Measurements from ENCODE around the gene TTC23L.

Gene TTC23L

DNA sequence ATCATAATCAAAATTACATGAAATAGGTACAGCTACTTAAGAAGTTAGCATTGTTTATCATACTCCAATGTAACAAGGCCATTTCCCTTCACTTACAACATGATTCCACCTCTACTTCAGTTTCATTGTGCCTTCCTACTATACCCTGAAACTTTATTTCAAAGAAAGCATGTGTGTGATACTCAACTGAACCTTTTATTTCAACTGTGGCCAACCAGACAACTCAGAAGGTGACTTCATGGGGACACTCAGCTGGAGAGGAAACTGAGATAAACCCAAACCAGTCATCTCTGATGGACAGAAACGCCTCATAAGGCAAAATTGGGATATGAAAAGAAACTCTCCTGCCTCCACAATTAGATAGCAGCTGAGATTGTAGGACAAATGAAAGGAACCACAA is 5.9 kb upstream of the TTC23L start:
- Histone ChIP-seq H2AFZ (ENCODE audit: low read length, unreplicated experiment) (no peak overlapping the region), H3K4me3 (ENCODE audit: low read depth, low read length) (no peak overlapping the region), H3K27me3 (ENCODE audit: insufficient read depth, low read length) (no peaks in the 10 kb centered on the region), H3K36me3 (ENCODE audit: insufficient read depth, low read length) (peaks cover 20% of the 10 kb centered on the region; the same call in 1 of the 2 replicates), H3K79me2 (ENCODE audit: control insufficient read depth, insufficient read depth, low read length, unreplicated experiment) (no peaks in the 10 kb centered on the region), H3K4me1 (ENCODE audit: control insufficient read depth, insufficient read depth, low read length, unreplicated experiment) (no peaks in the 10 kb centered on the region), H3K27ac (ENCODE audit: low read depth, low read length) (no peak overlapping the region)

- Histone ChIP-seq H3K4me1 (ENCODE audit: control insufficient read depth, insufficient read depth, low read length, unreplicated experiment) (no peaks in the 10 kb centered on the region), H3K36me3 (ENCODE audit: insufficient read depth, low read length) (peaks cover 19% of the 10 kb centered on the region; the same call in 1 of the 2 replicates), H3K4me3 (ENCODE audit: low read depth, low read length) (no peak overlapping the region), H3K79me2 (ENCODE audit: control insufficient read depth, insufficient read depth, low read length, unreplicated experiment) (no peaks in the 10 kb centered on the region), H3K27me3 (ENCODE audit: insufficient read depth, low read length) (no peaks in the 10 kb centered on the region), H2AFZ (ENCODE audit: low read length, unreplicated experiment) (no peak overlapping the region), H3K27ac (ENCODE audit: low read depth, low read length) (no peak overlapping the region)
These were observed 4.8 kb upstream of the TTC23L start for GRCh38 chr5:34833976-34834793.

- no peaks in the 10 kb centered on the region for H3K27me3 ChIP-seq (ENCODE audit: insufficient read depth, low read length)
- no peaks in the 10 kb centered on the region for H3K4me1 ChIP-seq (ENCODE audit: control insufficient read depth, insufficient read depth, low read length, unreplicated experiment)
- 0 out of 2 replicates have a peak, but pooled peaks cover 16% of the 10 kb centered on the region for H3K36me3 ChIP-seq (ENCODE audit: insufficient read depth, low read length)
- H3K79me2 ChIP-seq (ENCODE audit: control insufficient read depth, insufficient read depth, low read length, unreplicated experiment), result no peaks in the 10 kb centered on the region
- H3K27ac ChIP-seq (ENCODE audit: low read depth, low read length), result no peak overlapping the region
- H3K4me3 ChIP-seq (ENCODE audit: low read depth, low read length), result no peak overlapping the region
- no peak overlapping the region for H2AFZ ChIP-seq (ENCODE audit: low read length, unreplicated experiment)
These were observed 4.2 kb upstream of the TTC23L start for GRCh38 chr5:34834794-34835089.

- H3K79me2 ChIP-seq (ENCODE audit: control insufficient read depth, insufficient read depth, low read length, unreplicated experiment), result no peaks in the 10 kb centered on the region
- H3K36me3 ChIP-seq (ENCODE audit: insufficient read depth, low read length), result 0 out of 2 replicates have a peak, but pooled peaks cover 13% of the 10 kb centered on the region
- no peaks in the 10 kb centered on the region for H3K27me3 ChIP-seq (ENCODE audit: insufficient read depth, low read length)
- H2AFZ ChIP-seq (ENCODE audit: low read length, unreplicated experiment), result no peak overlapping the region
- no peak overlapping the region for H3K4me3 ChIP-seq (ENCODE audit: low read depth, low read length)
- no peak overlapping the region for H3K27ac ChIP-seq (ENCODE audit: low read depth, low read length)
- no peaks in the 10 kb centered on the region for H3K4me1 ChIP-seq (ENCODE audit: control insufficient read depth, insufficient read depth, low read length, unreplicated experiment)
These were observed 3.3 kb upstream of the TTC23L start for GRCh38 chr5:34835664-34836063.

DNA sequence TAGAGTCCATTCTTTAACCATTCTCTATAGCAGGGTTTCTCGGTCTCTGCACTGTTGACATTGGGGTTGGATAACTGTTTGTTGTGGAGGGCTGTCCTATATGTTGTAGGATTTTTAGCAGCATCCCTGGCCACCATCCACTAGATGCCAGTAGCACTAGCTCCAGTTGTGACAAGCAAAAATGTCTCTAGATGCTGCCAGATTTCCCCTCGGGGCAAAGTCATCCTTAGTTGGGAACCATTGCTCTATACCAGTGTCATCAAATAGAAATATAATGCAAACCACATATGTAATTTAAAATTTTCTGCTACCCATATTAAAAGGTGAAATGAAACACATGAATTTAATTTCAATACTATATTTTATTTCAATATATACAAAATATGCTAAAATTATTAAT is 2.9 kb downstream of the TTC23L start:
- no peaks in the 10 kb centered on the region for H3K27me3 ChIP-seq (ENCODE audit: insufficient read depth, low read length)
- H3K4me1 ChIP-seq (ENCODE audit: control insufficient read depth, insufficient read depth, low read length, unreplicated experiment), result no peaks in the 10 kb centered on the region
- H3K36me3 ChIP-seq (ENCODE audit: insufficient read depth, low read length), result no peaks in the 10 kb centered on the region
- no peak overlapping the region for H3K4me3 ChIP-seq (ENCODE audit: low read depth, low read length)
- no peak overlapping the region for H3K27ac ChIP-seq (ENCODE audit: low read depth, low read length)
- no peaks in the 10 kb centered on the region for H3K79me2 ChIP-seq (ENCODE audit: control insufficient read depth, insufficient read depth, low read length, unreplicated experiment)
- no peak overlapping the region for H2AFZ ChIP-seq (ENCODE audit: low read length, unreplicated experiment)

DNA sequence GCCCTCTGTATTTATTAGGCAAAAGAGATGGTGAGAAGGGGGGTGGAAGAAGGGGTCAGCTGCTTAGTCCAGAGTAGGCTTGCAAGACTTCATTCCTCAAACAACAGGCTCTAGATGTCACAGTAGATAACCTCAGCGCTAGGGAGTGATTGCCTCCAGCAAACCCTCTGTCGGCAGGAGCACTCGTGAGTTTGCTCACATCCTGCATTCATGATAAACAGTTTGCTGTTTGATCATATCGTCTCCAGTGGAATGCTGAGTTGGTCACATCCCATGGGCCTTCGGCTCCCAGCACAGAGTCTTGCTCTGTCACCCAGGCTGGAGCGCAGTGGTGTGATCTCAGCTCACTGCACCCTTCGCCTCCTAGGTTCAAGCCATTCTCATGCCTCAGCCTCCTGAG is 3.6 kb downstream of the TTC23L start:
- no peak overlapping the region for H2AFZ ChIP-seq (ENCODE audit: low read length, unreplicated experiment)
- no peak overlapping the region for H3K27ac ChIP-seq (ENCODE audit: low read depth, low read length)
- H3K4me1 ChIP-seq (ENCODE audit: control insufficient read depth, insufficient read depth, low read length, unreplicated experiment), result no peaks in the 10 kb centered on the region
- no peak overlapping the region for H3K4me3 ChIP-seq (ENCODE audit: low read depth, low read length)
- H3K79me2 ChIP-seq (ENCODE audit: control insufficient read depth, insufficient read depth, low read length, unreplicated experiment), result no peaks in the 10 kb centered on the region
- no peaks in the 10 kb centered on the region for H3K27me3 ChIP-seq (ENCODE audit: insufficient read depth, low read length)
- H3K36me3 ChIP-seq (ENCODE audit: insufficient read depth, low read length), result no peaks in the 10 kb centered on the region

DNA sequence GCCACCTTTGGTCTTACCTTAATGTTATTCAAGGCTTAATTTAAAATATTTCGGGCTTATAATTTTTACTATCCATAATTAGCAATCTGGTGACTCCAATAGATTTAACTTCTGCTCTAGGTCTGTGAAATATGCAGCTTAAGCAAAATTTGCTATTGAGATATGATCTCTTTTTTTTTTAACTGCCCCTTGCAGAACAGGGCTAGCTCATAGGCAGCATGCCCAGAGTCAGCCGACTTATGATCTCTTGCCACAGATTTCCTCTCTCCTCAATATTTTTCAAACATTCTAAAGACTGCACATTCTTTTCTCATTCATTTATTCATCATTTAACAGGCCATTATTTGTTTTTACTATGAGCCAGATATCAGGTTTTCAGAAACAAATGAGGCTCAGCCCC is 4.5 kb downstream of the TTC23L start:
- Histone ChIP-seq H3K36me3 (ENCODE audit: insufficient read depth, low read length) (no peaks in the 10 kb centered on the region), H3K27ac (ENCODE audit: low read depth, low read length) (no peak overlapping the region), H3K79me2 (ENCODE audit: control insufficient read depth, insufficient read depth, low read length, unreplicated experiment) (no peaks in the 10 kb centered on the region), H3K4me3 (ENCODE audit: low read depth, low read length) (no peak overlapping the region), H3K27me3 (ENCODE audit: insufficient read depth, low read length) (no peaks in the 10 kb centered on the region), H3K4me1 (ENCODE audit: control insufficient read depth, insufficient read depth, low read length, unreplicated experiment) (no peaks in the 10 kb centered on the region), H2AFZ (ENCODE audit: low read length, unreplicated experiment) (no peak overlapping the region)

GRCh38 chr5:34844106-34844505 is 5.1 kb downstream of the TTC23L start:
- Histone ChIP-seq H3K27me3 (ENCODE audit: insufficient read depth, low read length) (no peaks in the 10 kb centered on the region), H3K4me1 (ENCODE audit: control insufficient read depth, insufficient read depth, low read length, unreplicated experiment) (no peaks in the 10 kb centered on the region), H2AFZ (ENCODE audit: low read length, unreplicated experiment) (no peak overlapping the region), H3K79me2 (ENCODE audit: control insufficient read depth, insufficient read depth, low read length, unreplicated experiment) (no peaks in the 10 kb centered on the region), H3K27ac (ENCODE audit: low read depth, low read length) (no peak overlapping the region), H3K4me3 (ENCODE audit: low read depth, low read length) (no peak overlapping the region), H3K36me3 (ENCODE audit: insufficient read depth, low read length) (no peaks in the 10 kb centered on the region)

GRCh38 chr5:34844999-34845398 is 6.0 kb downstream of the TTC23L start:
- Histone ChIP-seq H3K4me3 (ENCODE audit: low read depth, low read length) (no peak overlapping the region), H3K27ac (ENCODE audit: low read depth, low read length) (no peak overlapping the region), H3K79me2 (ENCODE audit: control insufficient read depth, insufficient read depth, low read length, unreplicated experiment) (no peaks in the 10 kb centered on the region), H2AFZ (ENCODE audit: low read length, unreplicated experiment) (no peak overlapping the region), H3K4me1 (ENCODE audit: control insufficient read depth, insufficient read depth, low read length, unreplicated experiment) (no peaks in the 10 kb centered on the region), H3K36me3 (ENCODE audit: insufficient read depth, low read length) (no peaks in the 10 kb centered on the region), H3K27me3 (ENCODE audit: insufficient read depth, low read length) (no peaks in the 10 kb centered on the region)

- no peak overlapping the region for H2AFZ ChIP-seq (ENCODE audit: low read length, unreplicated experiment)
- no peak overlapping the region for H3K4me3 ChIP-seq (ENCODE audit: low read depth, low read length)
- H3K79me2 ChIP-seq (ENCODE audit: control insufficient read depth, insufficient read depth, low read length, unreplicated experiment), result no peaks in the 10 kb centered on the region
- no peaks in the 10 kb centered on the region for H3K4me1 ChIP-seq (ENCODE audit: control insufficient read depth, insufficient read depth, low read length, unreplicated experiment)
- no peaks in the 10 kb centered on the region for H3K36me3 ChIP-seq (ENCODE audit: insufficient read depth, low read length)
- no peaks in the 10 kb centered on the region for H3K27me3 ChIP-seq (ENCODE audit: insufficient read depth, low read length)
- no peak overlapping the region for H3K27ac ChIP-seq (ENCODE audit: low read depth, low read length)
These were observed 8.1 kb downstream of the TTC23L start for GRCh38 chr5:34847056-34847455.

DNA sequence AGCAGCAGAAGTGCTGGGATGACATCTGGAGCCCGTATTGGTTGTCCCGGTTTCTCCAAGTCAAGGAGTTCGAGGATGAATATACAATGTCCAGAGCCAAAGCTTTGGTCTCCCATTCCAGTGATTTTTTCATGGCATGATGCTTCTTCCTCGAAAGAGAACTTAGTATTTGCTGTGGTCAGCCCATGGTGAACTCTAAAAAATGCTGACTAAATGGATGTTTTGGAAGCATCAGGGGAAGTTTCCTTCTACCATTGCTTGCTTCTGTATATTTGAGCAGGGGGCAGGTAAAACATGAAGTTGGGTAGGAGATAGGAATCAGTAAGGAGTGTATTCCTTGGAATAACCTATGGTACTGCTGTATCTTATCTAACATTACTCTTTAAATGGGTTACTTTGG is 8.6 kb downstream of the TTC23L start:
- Histone ChIP-seq H3K36me3 (ENCODE audit: insufficient read depth, low read length) (no peaks in the 10 kb centered on the region), H2AFZ (ENCODE audit: low read length, unreplicated experiment) (no peak overlapping the region), H3K4me3 (ENCODE audit: low read depth, low read length) (no peak overlapping the region), H3K27me3 (ENCODE audit: insufficient read depth, low read length) (no peaks in the 10 kb centered on the region), H3K4me1 (ENCODE audit: control insufficient read depth, insufficient read depth, low read length, unreplicated experiment) (no peaks in the 10 kb centered on the region), H3K79me2 (ENCODE audit: control insufficient read depth, insufficient read depth, low read length, unreplicated experiment) (no peaks in the 10 kb centered on the region), H3K27ac (ENCODE audit: low read depth, low read length) (no peak overlapping the region)

Measured in ACC112 (cell line).